ENCODE measurements around the gene ROBO1. TPM values are rescaled to one million over a fixed set of nuclear protein-coding genes. Genes with fewer than 3 reads are reported as not detected.

Gene ROBO1
- total and polyA plus RNA-seq, 2 donors (not counting 1 experiment from before 2014, with no cell fraction given): 0.27 to 3.2 TPM

DNA sequence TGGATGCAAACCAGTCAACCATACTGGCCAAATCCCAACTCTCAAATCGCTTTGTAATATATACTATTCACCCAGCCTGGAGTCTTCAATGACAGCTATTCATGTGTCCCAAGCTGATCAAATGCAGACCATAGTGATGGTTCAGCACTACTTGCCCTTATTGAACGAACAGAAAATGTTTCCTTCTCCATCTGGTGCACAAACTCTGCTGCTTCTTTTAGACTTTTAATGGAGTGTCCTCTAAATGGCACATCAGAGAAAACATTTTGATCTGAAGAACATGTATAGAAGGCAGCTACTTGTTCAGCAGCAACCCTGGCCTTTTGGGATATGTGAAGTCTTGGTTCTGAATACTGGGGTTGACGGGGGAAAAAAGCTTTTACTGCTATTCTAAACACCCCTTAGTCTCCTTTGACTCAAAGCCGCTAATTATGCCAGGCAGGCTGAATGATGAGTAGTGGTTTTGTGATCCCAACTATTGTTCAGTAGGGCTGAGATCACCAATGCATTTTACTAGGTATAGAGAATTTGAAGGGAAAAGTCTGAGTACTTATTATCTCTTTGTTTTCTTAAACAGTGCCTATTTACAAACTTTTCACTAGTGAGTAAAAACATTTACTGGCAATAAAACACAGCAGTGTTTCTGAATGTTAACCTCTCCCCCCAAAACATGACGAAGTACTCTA lies 781.2 kb downstream of the ROBO1 start:
- DNase-seq (no peak), ATAC-seq (ENCODE audit: low read depth) (no peak)
- Histone ChIP-seq H3K9me3 (ENCODE audit: control extremely low read depth in 1 of 3, control insufficient read depth in 2 of 3, insufficient read depth in 1 of 3, low read length in 2 of 3) (peaks cover 0 to 8% (median 0%) of the 10 kb centered on the region in 3 donors), H2AFZ (ENCODE audit: insufficient read depth, low read depth, low read length, poor library complexity, severe bottlenecking) (no peak overlapping the region), H4K20me1 (ENCODE audit: control insufficient read depth, insufficient read depth, low read length, poor library complexity, severe bottlenecking) (no peaks in the 10 kb centered on the region), H3K9ac (ENCODE audit: low read length) (no peak overlapping the region), H3K36me3 (replicated peaks in 1 of 2; ENCODE audit: control extremely low read depth in 1 of 2, control insufficient read depth in 1 of 2, extremely low read depth in 1 of 2, insufficient read depth in 2 of 2, low read length in 1 of 2) (no peaks in the 10 kb centered on the region), H3K27me3 (replicated peaks in 1 of 4; ENCODE audit: control extremely low read depth in 1 of 4, control insufficient read depth in 3 of 4, insufficient read depth in 4 of 4, low read length in 3 of 4) (no peaks in the 10 kb centered on the region), H3K4me2 (replicated peaks; ENCODE audit: low read depth, low read length, poor library complexity, severe bottlenecking) (no peak overlapping the region), H3K27ac (ENCODE audit: low read length in 2 of 2) (no peak overlapping the region), H3K79me2 (ENCODE audit: control insufficient read depth, insufficient read depth, low read length) (no peaks in the 10 kb centered on the region), H3K4me3 (ENCODE audit: control extremely low read depth in 1 of 5, extremely low read depth in 1 of 5, insufficient read depth in 1 of 5, low read depth in 2 of 5, low read length in 4 of 5) (no peak overlapping the region), H3K4me1 (ENCODE audit: control insufficient read depth in 2 of 2, insufficient read depth in 2 of 2, low read length in 2 of 2) (no peaks in the 10 kb centered on the region)
- POLR2A ChIA-PET: no interaction called here
- no peaks in the 10 kb centered on the region for H3K4me1 Mint-ChIP-seq
- H3K4me3 Mint-ChIP-seq: no peak overlapping the region
- H3K27ac Mint-ChIP-seq: no peak overlapping the region
- 86% methylated on average over 1 of the region's 5 CpGs for WGBS (ENCODE audit: insufficient coverage)
- H3K9me3 Mint-ChIP-seq (ENCODE audit: insufficient read depth): peaks cover 1% of the 10 kb centered on the region
- CTCF ChIA-PET: no interaction called here
- TF ChIP-seq, protein P1, sequence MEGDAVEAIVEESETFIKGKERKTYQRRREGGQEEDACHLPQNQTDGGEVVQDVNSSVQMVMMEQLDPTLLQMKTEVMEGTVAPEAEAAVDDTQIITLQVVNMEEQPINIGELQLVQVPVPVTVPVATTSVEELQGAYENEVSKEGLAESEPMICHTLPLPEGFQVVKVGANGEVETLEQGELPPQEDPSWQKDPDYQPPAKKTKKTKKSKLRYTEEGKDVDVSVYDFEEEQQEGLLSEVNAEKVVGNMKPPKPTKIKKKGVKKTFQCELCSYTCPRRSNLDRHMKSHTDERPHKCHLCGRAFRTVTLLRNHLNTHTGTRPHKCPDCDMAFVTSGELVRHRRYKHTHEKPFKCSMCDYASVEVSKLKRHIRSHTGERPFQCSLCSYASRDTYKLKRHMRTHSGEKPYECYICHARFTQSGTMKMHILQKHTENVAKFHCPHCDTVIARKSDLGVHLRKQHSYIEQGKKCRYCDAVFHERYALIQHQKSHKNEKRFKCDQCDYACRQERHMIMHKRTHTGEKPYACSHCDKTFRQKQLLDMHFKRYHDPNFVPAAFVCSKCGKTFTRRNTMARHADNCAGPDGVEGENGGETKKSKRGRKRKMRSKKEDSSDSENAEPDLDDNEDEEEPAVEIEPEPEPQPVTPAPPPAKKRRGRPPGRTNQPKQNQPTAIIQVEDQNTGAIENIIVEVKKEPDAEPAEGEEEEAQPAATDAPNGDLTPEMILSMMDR (IDR thresholded peaks at IDR 0.05): no peak
- TF ChIP-seq EZH2 (IDR thresholded peaks at IDR 0.05; ENCODE audit: borderline replicate concordance, insufficient read depth, low read depth, low read length, poor library complexity, severe bottlenecking): no peak
- intact Hi-C loops (cut with micrococcal nuclease): no loop called here
- H3K27me3 Mint-ChIP-seq: no peaks in the 10 kb centered on the region

DNA sequence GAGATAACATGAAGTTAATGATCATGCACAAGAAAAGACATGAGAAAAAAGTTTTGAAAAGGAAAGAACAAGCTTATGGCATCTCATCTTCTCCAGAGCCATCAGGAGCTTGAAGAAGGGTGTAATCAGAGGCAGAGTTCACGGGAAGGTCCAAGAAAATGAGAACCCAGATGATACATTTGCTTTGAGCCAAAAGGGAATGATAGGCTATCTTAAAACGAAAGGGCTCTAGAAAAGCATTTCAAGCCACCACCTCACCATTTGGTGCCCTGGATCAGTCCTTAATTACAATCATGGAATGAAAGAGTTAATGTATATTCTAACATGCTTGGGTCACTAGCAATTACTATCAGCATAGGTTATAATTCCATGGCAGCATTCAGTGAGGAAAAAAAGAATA lies 781.8 kb downstream of the ROBO1 start:
- Histone ChIP-seq H3K27me3 (replicated peaks in 1 of 4; ENCODE audit: control extremely low read depth in 1 of 4, control insufficient read depth in 3 of 4, insufficient read depth in 4 of 4, low read length in 3 of 4) (no peaks in the 10 kb centered on the region), H3K27ac (ENCODE audit: low read length in 2 of 2) (no peak overlapping the region), H3K36me3 (replicated peaks in 1 of 2; ENCODE audit: control extremely low read depth in 1 of 2, control insufficient read depth in 1 of 2, extremely low read depth in 1 of 2, insufficient read depth in 2 of 2, low read length in 1 of 2) (no peaks in the 10 kb centered on the region), H3K4me3 (ENCODE audit: control extremely low read depth in 1 of 5, extremely low read depth in 1 of 5, insufficient read depth in 1 of 5, low read depth in 2 of 5, low read length in 4 of 5) (no peak overlapping the region), H3K9me3 (ENCODE audit: control extremely low read depth in 1 of 3, control insufficient read depth in 2 of 3, insufficient read depth in 1 of 3, low read length in 2 of 3) (peaks cover 0 to 8% (median 0%) of the 10 kb centered on the region in 3 donors), H3K79me2 (ENCODE audit: control insufficient read depth, insufficient read depth, low read length) (no peaks in the 10 kb centered on the region), H3K4me2 (replicated peaks; ENCODE audit: low read depth, low read length, poor library complexity, severe bottlenecking) (no peak overlapping the region), H4K20me1 (ENCODE audit: control insufficient read depth, insufficient read depth, low read length, poor library complexity, severe bottlenecking) (no peaks in the 10 kb centered on the region), H2AFZ (ENCODE audit: insufficient read depth, low read depth, low read length, poor library complexity, severe bottlenecking) (no peak overlapping the region), H3K4me1 (ENCODE audit: control insufficient read depth in 2 of 2, insufficient read depth in 2 of 2, low read length in 2 of 2) (no peaks in the 10 kb centered on the region), H3K9ac (ENCODE audit: low read length) (no peak overlapping the region)
- Mint-ChIP-seq H3K4me3 (no peak overlapping the region), H3K4me1 (no peaks in the 10 kb centered on the region), H3K9me3 (ENCODE audit: insufficient read depth) (no peaks in the 10 kb centered on the region), H3K27me3 (no peaks in the 10 kb centered on the region), H3K27ac (no peak overlapping the region)
- no peak for DNase-seq
- POLR2A ChIA-PET: no interaction called here
- intact Hi-C loops (cut with micrococcal nuclease): no loop called here
- CTCF ChIA-PET: no interaction called here
- WGBS (ENCODE audit: insufficient coverage): 83% methylated on average over 1 of the region's 2 CpGs
- no peak for TF ChIP-seq EZH2 (IDR thresholded peaks at IDR 0.05; ENCODE audit: borderline replicate concordance, insufficient read depth, low read depth, low read length, poor library complexity, severe bottlenecking)
- TF ChIP-seq, protein P1 (IDR thresholded peaks at IDR 0.05): no peak
- ATAC-seq (ENCODE audit: low read depth): no peak

Data from B cell (primary cell).